HepG2 (cell line): Measurements from ENCODE around the gene INSIG1.

Experiments
- BRCA1 ChIP-seq: sonication (generic); formaldehyde crosslinking; IDR thresholded peaks from 2 replicates; pipeline ENCODE4 v1.4.0; 2020; ENCODE audit warnings: missing genetic modification reagents
- CENPT ChIP-seq: sonication (generic); formaldehyde crosslinking; IDR thresholded peaks from 2 replicates; pipeline ENCODE4 v1.8.0; 2022; ENCODE audit warnings: low read depth, mild to moderate bottlenecking, moderate library complexity, missing genetic modification reagents
- CTCF ChIP-seq: sonication (generic); formaldehyde crosslinking; IDR thresholded peaks from 2 replicates; pipeline ENCODE4 v1.5.0; 2020; ENCODE audit warnings: mild to moderate bottlenecking, missing genetic modification reagents, moderate library complexity
- FOSL2 ChIP-seq: sonication (generic); formaldehyde crosslinking; IDR thresholded peaks from 2 replicates; pipeline ENCODE4 v1.4.0; 2020; ENCODE audit warnings: missing genetic modification reagents
- MAX ChIP-seq: IDR thresholded peaks from 2 replicates; pipeline ENCODE4 v1.6.1; 2012; ENCODE audit warnings: inconsistent platforms
- NFIC ChIP-seq: IDR thresholded peaks from 2 replicates; pipeline ENCODE4 v1.6.1; 2012; ENCODE audit warnings: mild to moderate bottlenecking, low read length, inconsistent platforms
- POLR2AphosphoS5 ChIP-seq: IDR thresholded peaks from 2 replicates; pipeline ENCODE4 v1.6.1; 2012; ENCODE audit warnings: low read depth, low read length
- RNF2 ChIP-seq: fragments of 450-650 bp; conservative IDR thresholded peaks from 2 replicates; pipeline ENCODE4 v1.6.1; 2016; ENCODE audit warnings: low read depth
- SAFB2 ChIP-seq: sonication (generic); formaldehyde crosslinking; IDR thresholded peaks from 2 replicates; pipeline ENCODE4 v1.5.1; 2020; ENCODE audit warnings: missing genetic modification reagents, low read depth, mild to moderate bottlenecking, borderline replicate concordance
- ZBTB21 ChIP-seq: sonication (generic); formaldehyde crosslinking; IDR thresholded peaks from 2 replicates; pipeline ENCODE4 v1.4.0; 2020; ENCODE audit warnings: missing genetic modification reagents
- ZBTB43 ChIP-seq: sonication (generic); formaldehyde crosslinking; conservative IDR thresholded peaks from 2 replicates; pipeline ENCODE4 v1.4.0; 2020; ENCODE audit warnings: missing genetic modification reagents
- ZNF280B ChIP-seq: sonication (generic); formaldehyde crosslinking; IDR thresholded peaks from 2 replicates; pipeline ENCODE4 v1.5.0; 2020; ENCODE audit warnings: missing genetic modification reagents, mild to moderate bottlenecking, borderline replicate concordance
- ZNF558 ChIP-seq: sonication (generic); formaldehyde crosslinking; IDR thresholded peaks from 2 replicates; pipeline ENCODE4 v1.9.0; 2022; ENCODE audit warnings: mild to moderate bottlenecking, missing genetic modification reagents, borderline replicate concordance
- ZUFSP ChIP-seq: sonication (generic); formaldehyde crosslinking; IDR thresholded peaks from 2 replicates; pipeline ENCODE4 v1.9.0; 2021; ENCODE audit warnings: missing genetic modification reagents, mild to moderate bottlenecking, borderline replicate concordance

GRCh38 chr7:155263581-155264143, 34.0 kb upstream of the INSIG1 start:
- TF ChIP-seq SAFB2 (CRISPR knock-in tag) (no peak), ZUFSP (CRISPR knock-in tag) (no peak), ZBTB21 (CRISPR knock-in tag) (no peak), CTCF (CRISPR knock-in tag) (no peak), BRCA1 (no peak), FOSL2 (CRISPR knock-in tag) (no peak), MAX (no peak), ZBTB43 (no peak), NFIC (no peak), RNF2 (no peak), ZNF280B (CRISPR knock-in tag) (no peak), CENPT (no peak), ZNF558 (CRISPR knock-in tag) (no peak), POLR2AphosphoS5 (no peak)
